H1 (cell line): ENCODE measurements around the gene IQCE. TPM values are rescaled to one million over a fixed set of nuclear protein-coding genes. Genes with fewer than 3 reads are reported as not detected.

Source experiments
- CTCF ChIA-PET: fragments of 300-600 bp; sonication (Branson Sonifier 250); formaldehyde crosslinking; loops from one replicate; lab custom pipeline; 2021; ENCODE audit not compliant: partially characterized antibody; lab: Charles Lee
- POLR2A ChIA-PET: fragments of 300-600 bp; sonication (Branson Sonifier 250); formaldehyde crosslinking; loops from one replicate; lab custom pipeline; 2021; ENCODE audit warnings: inconsistent platforms; ENCODE audit not compliant: partially characterized antibody; lab: Charles Lee
- DNase-seq, 2 experiments: peaks; one replicate each; pipeline versions ENCODE4 v3.0.0 to v3.0.0-alpha.2; 2010 to 2022; ENCODE audit warnings: low spot score in 2 of 2, low read depth in 1 of 2, mixed read lengths in 1 of 2
- FAIRE-seq: peaks from 2 replicates; lab custom pipeline; 2011; peaks lifted over from hg19 to GRCh38; lab: Jason Lieb, UNC
- H2AFZ ChIP-seq: 2 replicates; pipeline ENCODE4 v1.8.1; 2012; ENCODE audit warnings: low read length, inconsistent platforms
- H2AK5ac ChIP-seq: 2 replicates; pipeline ENCODE4 v1.6.1; 2013; ENCODE audit warnings: low read depth, low read length
- H2BK120ac ChIP-seq: replicated peaks from 2 replicates; pipeline ENCODE3; 2013; ENCODE audit warnings: low read depth, low read length, inconsistent platforms
- H2BK12ac ChIP-seq: 2 replicates; pipeline ENCODE4 v1.6.1; 2013; ENCODE audit warnings: low read depth, low read length
- H2BK15ac ChIP-seq: 2 replicates; pipeline ENCODE4 v1.6.1; 2013; ENCODE audit warnings: low read length
- H2BK20ac ChIP-seq: 2 replicates; pipeline ENCODE4 v1.6.1; 2013; ENCODE audit warnings: low read length
- H2BK5ac ChIP-seq: 2 replicates; pipeline ENCODE4 v1.6.1; 2013; ENCODE audit warnings: low read depth, low read length
- H3K14ac ChIP-seq: 2 replicates; pipeline ENCODE4 v1.6.1; 2013; ENCODE audit warnings: inconsistent platforms; ENCODE audit not compliant: insufficient read length
- H3K18ac ChIP-seq: 2 replicates; pipeline ENCODE4 v1.6.1; 2013; ENCODE audit warnings: low read length; ENCODE audit errors: extremely low read depth
- H3K23ac ChIP-seq: 2 replicates; pipeline ENCODE4 v1.6.1; 2013; ENCODE audit warnings: inconsistent platforms; ENCODE audit not compliant: insufficient read length
- H3K23me2 ChIP-seq: 2 replicates; pipeline ENCODE4 v1.6.1; 2013; ENCODE audit warnings: low read depth, low read length
- H3K27ac ChIP-seq: 2 replicates; pipeline ENCODE4 v1.6.1; 2011; ENCODE audit warnings: low read depth, low read length, inconsistent platforms
- H3K27me3 ChIP-seq, 4 experiments: replicated peaks in 1 of 4; 1 replicate in 1 of 4; 2 replicates in 3 of 4; pipeline versions ENCODE4 v1.6.1 to v1.8.1; 2011 to 2013; ENCODE audit warnings: low read length in 3 of 4, mild to moderate bottlenecking in 3 of 4, inconsistent platforms in 2 of 4, mixed read lengths in 2 of 4, moderate library complexity in 1 of 4; ENCODE audit not compliant: control insufficient read depth in 3 of 4, insufficient read depth in 3 of 4; ENCODE audit errors: extremely low read depth in 1 of 4
- H3K36me3 ChIP-seq, 4 experiments: 2 replicates each; pipeline versions ENCODE4 v1.6.1 to v1.8.1; 2011 to 2013; ENCODE audit warnings: mild to moderate bottlenecking in 4 of 4, low read length in 3 of 4, moderate library complexity in 2 of 4, control low read depth in 1 of 4, inconsistent platforms in 1 of 4; ENCODE audit not compliant: insufficient read depth in 4 of 4, control insufficient read depth in 2 of 4
- H3K4ac ChIP-seq: replicated peaks from 2 replicates; pipeline ENCODE3; 2013; ENCODE audit warnings: low read length, low read depth, mixed read lengths, inconsistent platforms; ENCODE audit not compliant: insufficient read length
- H3K4me1 ChIP-seq, 4 experiments: replicated peaks in 1 of 4; 1 replicate in 1 of 4; 2 replicates in 3 of 4; pipeline versions ENCODE4 v1.6.1 to v1.8.1; 2011 to 2013; ENCODE audit warnings: low read length in 3 of 4, inconsistent platforms in 2 of 4, mixed read lengths in 1 of 4; ENCODE audit not compliant: insufficient read depth in 4 of 4, control insufficient read depth in 3 of 4
- H3K4me2 ChIP-seq, 2 experiments: 2 replicates each; pipeline versions ENCODE4 v1.6.1 to v1.8.1; 2011 to 2013; ENCODE audit warnings: low read depth in 2 of 2, low read length in 2 of 2, control low read depth in 1 of 2, inconsistent platforms in 1 of 2, mild to moderate bottlenecking in 1 of 2; ENCODE audit not compliant: insufficient read depth in 1 of 2
- H3K4me3 ChIP-seq, 4 experiments: fragments of 200-600, 300-600 bp in 1 of 4; sonication (generic), shearing (Covaris generic), sonication (Bioruptor Twin) in 1 of 4; 2 replicates each; pipeline versions ENCODE4 v1.5.1 to v1.8.1; 2011 to 2016; ENCODE audit warnings: low read length in 4 of 4, low read depth in 3 of 4, control low read depth in 2 of 4, inconsistent platforms in 2 of 4, mild to moderate bottlenecking in 2 of 4, mixed read lengths in 1 of 4, moderate library complexity in 1 of 4; ENCODE audit not compliant: insufficient read depth in 2 of 4; ENCODE audit errors: extremely low read depth in 1 of 4
- H3K56ac ChIP-seq: replicated peaks from 2 replicates; pipeline ENCODE3; 2013; ENCODE audit warnings: low read depth, mild to moderate bottlenecking, mixed read lengths, low read length, inconsistent platforms; ENCODE audit not compliant: insufficient read length
- H3K79me1 ChIP-seq: 2 replicates; pipeline ENCODE4 v1.6.1; 2013; ENCODE audit warnings: low read depth, low read length, control low read depth
- H3K79me2 ChIP-seq, 2 experiments: 2 replicates each; pipeline versions ENCODE4 v1.6.1 to v1.8.1; 2012 to 2013; ENCODE audit warnings: low read length in 2 of 2, mild to moderate bottlenecking in 2 of 2, inconsistent platforms in 1 of 2; ENCODE audit not compliant: insufficient read depth in 2 of 2, control insufficient read depth in 1 of 2
- H3K9ac ChIP-seq, 4 experiments: replicated peaks in 1 of 4; 1 replicate in 1 of 4; 2 replicates in 3 of 4; pipeline versions ENCODE4 v1.6.1 to v1.8.1; 2011 to 2013; ENCODE audit warnings: low read depth in 3 of 4, low read length in 3 of 4, control low read depth in 2 of 4, mild to moderate bottlenecking in 2 of 4, moderate library complexity in 2 of 4, inconsistent platforms in 1 of 4; ENCODE audit errors: extremely low read depth in 1 of 4
- H3K9me3 ChIP-seq, 2 experiments: 2 replicates each; pipeline versions ENCODE4 v1.6.1 to v1.8.1; 2012 to 2013; ENCODE audit warnings: mild to moderate bottlenecking in 2 of 2, moderate library complexity in 2 of 2, control low read depth in 1 of 2, inconsistent platforms in 1 of 2, low read depth in 1 of 2, low read length in 1 of 2, mixed read lengths in 1 of 2; ENCODE audit not compliant: insufficient read depth in 2 of 2
- H4K20me1 ChIP-seq, 2 experiments: replicated peaks in 1 of 2; 2 replicates each; pipeline versions ENCODE3 to v1.8.1; 2011 to 2013; ENCODE audit warnings: inconsistent platforms in 2 of 2, low read length in 2 of 2, mild to moderate bottlenecking in 1 of 2; ENCODE audit not compliant: insufficient read depth in 2 of 2, control insufficient read depth in 1 of 2
- H4K5ac ChIP-seq: 2 replicates; pipeline ENCODE4 v1.6.1; 2013; ENCODE audit warnings: low read length, low read depth, mixed read lengths, inconsistent platforms; ENCODE audit not compliant: insufficient read length
- H4K8ac ChIP-seq: 2 replicates; pipeline ENCODE4 v1.8.0; 2013; ENCODE audit warnings: mild to moderate bottlenecking, moderate library complexity, low read length, inconsistent platforms; ENCODE audit not compliant: insufficient read depth; ENCODE audit errors: extremely low read depth
- H4K91ac ChIP-seq: replicated peaks from 2 replicates; pipeline ENCODE3; 2013; ENCODE audit warnings: low read length, mixed read lengths, inconsistent platforms; ENCODE audit not compliant: insufficient read length
- TBP ChIP-seq: IDR thresholded peaks from 2 replicates; pipeline ENCODE4 v1.6.1; 2011; ENCODE audit warnings: low read depth, low read length, improper control_type of control experiment
- WGBS, 2 experiments: shearing (Covaris generic) in 1 of 2; methylation state at CpG; one replicate each; pipeline versions ENCODE4 v1.1.6 to v1.1.7; 2013 to 2015; ENCODE audit warnings: low lambda C conversion rate in 2 of 2, mixed read lengths in 2 of 2, inconsistent platforms in 1 of 2, low coverage in 1 of 2, missing lambda C conversion rate in 1 of 2; ENCODE audit not compliant: insufficient replicate concordance in 2 of 2, insufficient coverage in 1 of 2, insufficient read length in 1 of 2; ENCODE audit errors: extremely low coverage in 1 of 2, missing lambda C conversion rate in 1 of 2; 5-methylcytosine and 5-hydroxymethylcytosine counted together
- polyA plus RNA-seq, 7 experiments: library from polyadenylated mRNA; depleted of rRNA in 3 of 7; stranded (reverse) in 5 of 7; unstranded in 2 of 7; fragments of >200 nt in 5 of 7; fragments of 200-250 nt in 2 of 7; gene quantifications; 1 replicate in 5 of 7; 2 replicates in 1 of 7; 4 replicates in 1 of 7; pipeline versions ENCODE4 v1.2.1 to v1.2.3, GENCODE V29; 2011 to 2013; ENCODE audit warnings: missing spikeins in 2 of 7, mixed read lengths in 2 of 7
- total RNA-seq: library from RNA; stranded (reverse); fragmentation: NEBNext Ultra II Directional; extraction: Animal tissue kit (Norgen Biotek cat#: 25700); gene quantifications from 2 replicates; pipeline ENCODE4 v1.2.1, GENCODE V29; 2021

IQCE gene
- total and polyA plus RNA-seq, 2 of the 8 experiments (the other 6 are each of a cell fraction or from before 2014, with no cell fraction given), result 2.2 to 4.9 TPM

DNA sequence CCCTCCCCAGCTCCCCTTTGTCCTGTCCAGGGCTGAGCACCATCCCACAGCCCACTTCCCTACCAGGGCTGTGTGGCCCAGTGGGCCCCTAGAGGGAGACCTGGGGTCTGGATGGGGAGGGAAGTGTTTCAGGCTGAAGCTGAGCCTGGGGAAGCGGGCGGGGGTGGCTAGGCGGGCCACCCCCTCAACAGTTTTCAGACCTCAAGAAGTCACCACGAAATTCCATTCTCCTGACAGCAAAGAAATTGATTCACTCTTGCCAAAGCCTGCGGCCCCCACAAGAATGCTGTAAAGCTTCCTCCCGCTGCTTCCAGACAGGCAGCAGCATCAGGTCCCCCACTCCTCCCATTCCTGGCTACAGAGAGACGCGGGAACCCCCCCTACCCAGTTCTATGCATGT, 41.8 kb upstream of the IQCE start:
- Histone ChIP-seq H3K23ac (no peak overlapping the region), H3K9me3 (no peaks in the 10 kb centered on the region), H3K18ac (peak overlapping the region; percentile 65), H4K8ac (no peak overlapping the region; the same call in 1 of the 2 replicates), H3K79me1 (no peaks in the 10 kb centered on the region; the same call in 1 of the 2 replicates), H3K79me2 (peaks cover 0 to 19% of the 10 kb centered on the region in 2 experiments; a peak in 3 of 4 replicates), H4K20me1 (peaks cover 10 to 19% of the 10 kb centered on the region in 2 experiments), H2AK5ac (no peak overlapping the region; the same call in 1 of the 2 replicates), H3K4me1 (peaks cover 3 to 36% (median 29%) of the 10 kb centered on the region in 4 experiments), H3K4ac (no peak overlapping the region), H2BK12ac (peak overlapping the region; percentile 90; the same call in 1 of the 2 replicates), H4K91ac (peak overlapping the region; percentile 7), H2BK5ac (peak overlapping the region; percentile 66; the same call in 1 of the 2 replicates), H3K4me3 (no peak overlapping the region), H3K9ac (no peak overlapping the region), H3K23me2 (peaks cover 27% of the 10 kb centered on the region), H3K36me3 (no peaks in the 10 kb centered on the region), H3K27ac (no peak overlapping the region), H3K14ac (no peak overlapping the region), H3K27me3 (peaks cover 0 to 22% (median 12%) of the 10 kb centered on the region in 4 experiments; a peak in 6 of 7 replicates), H2BK15ac (no peak overlapping the region), H2BK120ac (no peak overlapping the region), H3K4me2 (peak overlapping the region in 1 of 2 experiments; percentile 85; a peak in 1 of 4 replicates), H4K5ac (no peak overlapping the region), H3K56ac (no peak overlapping the region), H2AFZ (no peak overlapping the region), H2BK20ac (no peak overlapping the region; the same call in 1 of the 2 replicates)
- DNase-seq (no peak), FAIRE-seq (no peak)
- 32% methylated on average over 8 of the region's 8 CpGs; no CpG with 5 or more reads in 1 of the 2 experiments for WGBS, 2 experiments
- ChIA-PET POLR2A (interaction anchor here (1.0 to 1.4 kb wide), 6 partner anchors 9 to 115 kb away, joined by 3 to 8 read pairs (median 4); partner anchors contain the start of gene TTYH3), CTCF (interaction anchor here (0.7 to 2.1 kb wide), 12 partner anchors 9 to 154 kb away, joined by 3 to 9 read pairs (median 3); no protein-coding TSS in a partner anchor)
- no peak for TF ChIP-seq TBP
